Measurements from ENCODE around the gene ARL2.
A peak's percentile ranks its signal among the peaks of the same experiment; 100 is the strongest.

- TF ChIP-seq CTCF (IDR thresholded peaks at IDR 0.05) (no peak), POLR2A (IDR thresholded peaks at IDR 0.05) (peak; percentile 63 to 78)
These were observed 44.6 kb downstream of the ARL2 start, which contains the start of gene NAALADL1 for GRCh38 chr11:65058419-65059054.

Measured in Peyer's patch (tissue), 4 donors.